Thyroid gland (tissue), 4 donors: ENCODE measurements around the gene PITPNB.

Experiments
- POLR2A ChIP-seq, 2 donors: fragments of 450-650 bp; IDR thresholded peaks; one replicate each; pipeline ENCODE4 v1.6.1; 2017; ENCODE audit warnings: antibody characterized with exemption in 2 of 2, mild to moderate bottlenecking in 2 of 2, moderate library complexity in 1 of 2
- TF ChIP-seq, protein P1 (sequence below), 6 experiments: fragments of 200-600 bp in 3 of 6; fragments of 450-650 bp in 3 of 6; sonication (generic) in 3 of 6; IDR thresholded peaks; one replicate each; pipeline ENCODE4 v1.5.1; 2016 to 2019; ENCODE audit warnings: antibody characterized with exemption in 6 of 6, mild to moderate bottlenecking in 2 of 6, inconsistent platforms in 1 of 6, moderate library complexity in 1 of 6

DNA sequence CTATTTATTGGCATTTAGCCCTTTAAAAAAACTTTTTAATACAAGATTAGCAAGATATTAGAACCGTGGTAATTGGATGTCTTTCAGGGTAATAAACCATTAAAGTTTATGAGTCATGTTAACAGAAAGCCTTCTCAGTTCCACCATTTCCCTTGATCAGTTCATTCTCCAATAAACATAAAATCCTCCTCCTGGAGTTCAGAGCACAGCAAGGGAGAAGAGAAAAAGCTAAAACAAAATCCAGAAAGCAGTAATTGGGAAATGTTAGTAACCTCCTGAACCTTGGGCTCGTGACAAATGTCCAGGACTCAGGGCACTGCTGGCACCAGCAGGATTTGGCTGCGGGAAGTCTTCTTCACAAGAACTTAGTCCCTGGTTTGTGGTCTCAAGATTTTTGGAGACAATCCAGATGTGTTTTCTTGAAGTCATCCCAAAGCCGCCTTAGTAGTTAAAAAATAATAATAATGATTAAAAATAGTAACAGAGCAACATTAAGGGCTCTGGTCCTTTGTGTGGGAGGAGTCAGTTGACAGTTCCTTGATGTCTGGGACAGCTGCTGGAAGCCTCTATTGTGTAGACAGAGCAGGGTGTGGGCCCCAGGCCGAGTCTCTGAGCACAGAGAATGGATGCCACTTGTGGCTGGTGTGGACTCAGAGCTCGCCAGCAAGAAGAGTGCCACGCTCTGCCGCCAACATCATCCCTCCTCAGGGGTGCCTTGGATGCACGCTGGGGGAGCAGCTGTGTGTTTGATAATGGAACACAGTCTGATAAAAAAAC lies 43.4 kb upstream of the PITPNB start:
- TF ChIP-seq, protein P1, sequence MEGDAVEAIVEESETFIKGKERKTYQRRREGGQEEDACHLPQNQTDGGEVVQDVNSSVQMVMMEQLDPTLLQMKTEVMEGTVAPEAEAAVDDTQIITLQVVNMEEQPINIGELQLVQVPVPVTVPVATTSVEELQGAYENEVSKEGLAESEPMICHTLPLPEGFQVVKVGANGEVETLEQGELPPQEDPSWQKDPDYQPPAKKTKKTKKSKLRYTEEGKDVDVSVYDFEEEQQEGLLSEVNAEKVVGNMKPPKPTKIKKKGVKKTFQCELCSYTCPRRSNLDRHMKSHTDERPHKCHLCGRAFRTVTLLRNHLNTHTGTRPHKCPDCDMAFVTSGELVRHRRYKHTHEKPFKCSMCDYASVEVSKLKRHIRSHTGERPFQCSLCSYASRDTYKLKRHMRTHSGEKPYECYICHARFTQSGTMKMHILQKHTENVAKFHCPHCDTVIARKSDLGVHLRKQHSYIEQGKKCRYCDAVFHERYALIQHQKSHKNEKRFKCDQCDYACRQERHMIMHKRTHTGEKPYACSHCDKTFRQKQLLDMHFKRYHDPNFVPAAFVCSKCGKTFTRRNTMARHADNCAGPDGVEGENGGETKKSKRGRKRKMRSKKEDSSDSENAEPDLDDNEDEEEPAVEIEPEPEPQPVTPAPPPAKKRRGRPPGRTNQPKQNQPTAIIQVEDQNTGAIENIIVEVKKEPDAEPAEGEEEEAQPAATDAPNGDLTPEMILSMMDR (IDR thresholded peaks at IDR 0.05) = no peak
- no peak for TF ChIP-seq POLR2A (IDR thresholded peaks at IDR 0.05)
